Measurements from ENCODE around the gene HOMER3.

Gene HOMER3

GRCh38 chr19:18881491-18881890 lies 59.5 kb downstream of the HOMER3 start:
- Histone ChIP-seq H3K4ac (ENCODE audit: low read depth, low read length) (no peak overlapping the region), H3K4me1 (ENCODE audit: control insufficient read depth, low read depth, low read length) (no peaks in the 10 kb centered on the region), H3K79me2 (ENCODE audit: control insufficient read depth, insufficient read depth, low read length) (no peaks in the 10 kb centered on the region), H3K18ac (ENCODE audit: low read length) (no peak overlapping the region), H3K9ac (ENCODE audit: low read length) (no peak overlapping the region), H4K8ac (ENCODE audit: low read depth, low read length) (no peak overlapping the region), H3K36me3 (ENCODE audit: control insufficient read depth, insufficient read depth, low read length) (no peaks in the 10 kb centered on the region), H2BK15ac (replicated peaks; ENCODE audit: low read depth) (no peak overlapping the region), H2AK5ac (ENCODE audit: low read length) (no peak overlapping the region), H3K56ac (ENCODE audit: low read length) (no peak overlapping the region), H3K79me1 (ENCODE audit: low read length) (no peaks in the 10 kb centered on the region), H3K4me3 (ENCODE audit: low read length) (no peak overlapping the region), H3K4me2 (ENCODE audit: low read length) (no peak overlapping the region), H3K27me3 (ENCODE audit: insufficient read depth, low read length, poor library complexity) (no peaks in the 10 kb centered on the region), H3K23ac (ENCODE audit: low read length) (no peak overlapping the region), H3K27ac (ENCODE audit: low read depth, low read length) (no peak overlapping the region), H2BK5ac (ENCODE audit: low read length) (no peak overlapping the region), H4K5ac (ENCODE audit: low read length) (no peak overlapping the region), H2BK120ac (ENCODE audit: low read depth, low read length) (no peak overlapping the region)
- no peak for DNase-seq
- no CpG with 5 or more reads among the region's 7 CpGs for WGBS (ENCODE audit: extremely low coverage, insufficient coverage, low lambda C conversion rate)

- peak; percentile 72 for DNase-seq
- H3K4ac ChIP-seq (ENCODE audit: low read depth, low read length): no peak overlapping the region
- no peak overlapping the region for H2AK5ac ChIP-seq (ENCODE audit: low read length)
- no peaks in the 10 kb centered on the region for H3K79me2 ChIP-seq (ENCODE audit: control insufficient read depth, insufficient read depth, low read length)
- no peak overlapping the region for H3K4me3 ChIP-seq (ENCODE audit: low read length)
- H3K18ac ChIP-seq (ENCODE audit: low read length): no peak overlapping the region
- H3K23ac ChIP-seq (ENCODE audit: low read length): no peak overlapping the region
- H4K8ac ChIP-seq (ENCODE audit: low read depth, low read length): no peak overlapping the region
- H4K5ac ChIP-seq (ENCODE audit: low read length): no peak overlapping the region
- no peaks in the 10 kb centered on the region for H3K36me3 ChIP-seq (ENCODE audit: control insufficient read depth, insufficient read depth, low read length)
- no peak overlapping the region for H3K4me2 ChIP-seq (ENCODE audit: low read length)
- H3K9ac ChIP-seq (ENCODE audit: low read length): no peak overlapping the region
- no peak overlapping the region for H2BK15ac ChIP-seq (replicated peaks; ENCODE audit: low read depth)
- no peak overlapping the region for H3K27ac ChIP-seq (ENCODE audit: low read depth, low read length)
- no peaks in the 10 kb centered on the region for H3K4me1 ChIP-seq (ENCODE audit: control insufficient read depth, low read depth, low read length)
- H2BK120ac ChIP-seq (ENCODE audit: low read depth, low read length): no peak overlapping the region
- no peaks in the 10 kb centered on the region for H3K79me1 ChIP-seq (ENCODE audit: low read length)
- no peaks in the 10 kb centered on the region for H3K27me3 ChIP-seq (ENCODE audit: insufficient read depth, low read length, poor library complexity)
- no CpG with 5 or more reads among the region's 13 CpGs for WGBS (ENCODE audit: extremely low coverage, insufficient coverage, low lambda C conversion rate)
- no peak overlapping the region for H2BK5ac ChIP-seq (ENCODE audit: low read length)
- H3K56ac ChIP-seq (ENCODE audit: low read length): no peak overlapping the region
Measured at GRCh38 chr19:18879579-18880373, 61.2 kb downstream of the HOMER3 start.

Data from mesendoderm (in vitro differentiated cells).